PC-9 (cell line): Measurements from ENCODE around the gene ADAMTS10. TPM values are rescaled to one million over a fixed set of nuclear protein-coding genes. Genes with fewer than 3 reads are reported as not detected.
A peak's percentile ranks its signal among the peaks of the same experiment; 100 is the strongest.
"Not testable (repeated sequence)": the region's sequence is repeated elsewhere in the genome, so short reads cannot be mapped to it uniquely, and the experiment has no call there.

Source experiments
- BruUV-seq: library from RNA; stranded (reverse); fragments of 400-500 nt; replicated peaks from 2 replicates; lab custom pipeline; 2021; lab: Mats Ljungman, UMichigan
- CTCF ChIA-PET: fragments of 300-600 bp; sonication (Branson Sonifier 250); formaldehyde crosslinking; loops from one replicate; lab custom pipeline; 2022; ENCODE audit warnings: antibody characterized with exemption; lab: Charles Lee
- POLR2A ChIA-PET: fragments of 300-600 bp; sonication (Branson Sonifier 250); formaldehyde crosslinking; loops from one replicate; lab custom pipeline; 2022; ENCODE audit warnings: antibody characterized with exemption; ENCODE audit not compliant: unreplicated experiment; lab: Charles Lee
- DNase-seq, 2 experiments: peaks; one replicate each; pipeline versions ENCODE4 v3.0.0 to v3.0.0-alpha.2; 2015 to 2022; ENCODE audit warnings: mixed read lengths in 1 of 2
- H2AFZ ChIP-seq: fragments of 200-600 bp; sonication (generic); 2 replicates; pipeline ENCODE4 v1.8.1; 2017; ENCODE audit warnings: antibody characterized with exemption
- H3F3A ChIP-seq: fragments of 200-600 bp; sonication (generic); 2 replicates; pipeline ENCODE4 v1.8.1; 2017; ENCODE audit warnings: antibody characterized with exemption, mild to moderate bottlenecking, low read depth; ENCODE audit not compliant: insufficient read depth
- H3K27ac ChIP-seq: fragments of 200-600 bp; sonication (generic); 2 replicates; pipeline ENCODE4 v1.6.1; 2016; ENCODE audit warnings: mixed run types
- H3K27me3 ChIP-seq: fragments of 200-600 bp; sonication (generic); 2 replicates; pipeline ENCODE4 v1.6.1; 2016; ENCODE audit warnings: low read depth, mixed run types; ENCODE audit not compliant: insufficient read depth
- H3K36me3 ChIP-seq: fragments of 200-600 bp; sonication (generic); 2 replicates; pipeline ENCODE4 v1.6.1; 2016; ENCODE audit warnings: low read depth, mixed run types
- H3K4me1 ChIP-seq: fragments of 200-600 bp; sonication (generic); replicated peaks from 2 replicates; pipeline ENCODE4 v1.6.1; 2016; ENCODE audit warnings: mixed run types; ENCODE audit not compliant: insufficient read depth
- H3K4me2 ChIP-seq: fragments of 200-600 bp; sonication (generic); 2 replicates; pipeline ENCODE4 v1.6.1; 2017; ENCODE audit warnings: mixed run types
- H3K4me3 ChIP-seq: fragments of 200-600 bp; sonication (generic); 2 replicates; pipeline ENCODE4 v1.6.1; 2016; ENCODE audit warnings: mixed run types
- H3K79me2 ChIP-seq: fragments of 200-600 bp; sonication (generic); 2 replicates; pipeline ENCODE4 v1.6.1; 2017; ENCODE audit warnings: low read depth, mixed run types
- H3K9me2 ChIP-seq: fragments of 200-600 bp; sonication (generic); 2 replicates; pipeline ENCODE4 v1.8.1; 2017; ENCODE audit warnings: mild to moderate bottlenecking; ENCODE audit not compliant: insufficient read depth
- H3K9me3 ChIP-seq: fragments of 200-600 bp; sonication (generic); 2 replicates; pipeline ENCODE4 v1.8.1; 2016; ENCODE audit warnings: low read depth; ENCODE audit not compliant: insufficient read depth
- H4K20me1 ChIP-seq: fragments of 200-600 bp; sonication (generic); 2 replicates; pipeline ENCODE4 v1.8.1; 2017; ENCODE audit not compliant: insufficient read depth
- CTCF ChIP-seq: fragments of 200-600 bp; sonication (generic); conservative IDR thresholded peaks from 2 replicates; pipeline ENCODE4 v1.6.1; 2017; ENCODE audit warnings: mixed run types, antibody characterized with exemption, mild to moderate bottlenecking, moderate library complexity
- EZH2 ChIP-seq: fragments of 200-600 bp; sonication (generic); IDR thresholded peaks from 2 replicates; pipeline ENCODE4 v1.8.0; 2017; ENCODE audit warnings: antibody characterized with exemption, low read depth
- intact Hi-C: fragments of 100-400 bp; cut with micrococcal nuclease; formaldehyde crosslinking; loops from one replicate; pipeline ENCODE4 v1.10.0; 2022; ENCODE audit not compliant: unreplicated experiment
- total RNA-seq: library from RNA; stranded (reverse); gene quantifications from 2 replicates; pipeline ENCODE4 v1.2.3, GENCODE V29; 2021

Gene ADAMTS10
- total RNA-seq, 1 experiment from 2014 or later, result not detected

- CTCF ChIA-PET, result interaction anchor here (0.6 kb wide), 1 partner anchor 241 kb away, joined by 7 read pairs; no protein-coding TSS in a partner anchor
- H2AFZ ChIP-seq, result no peak within 1 kb of the TSS
- BruUV-seq, result no TSS peak
Measured at GRCh38 chr19:8577247-8577646, 33.3 kb downstream of the ADAMTS10 start, which contains the start of gene MYO1F. MYO1F (minus strand) TSS chr19:8577442; CDS start chr19:8577309, 133 bp downstream.

GRCh38 chr19:8576273-8576993 is 34.1 kb downstream of the ADAMTS10 start:
- Histone ChIP-seq H3K79me2 (no peaks in the 10 kb centered on the region), H3K9me2 (no peaks in the 10 kb centered on the region), H3K4me3 (no peak overlapping the region), H3K27ac (no peak overlapping the region), H3F3A (peaks cover 33% of the 10 kb centered on the region), H3K36me3 (no peaks in the 10 kb centered on the region), H3K27me3 (peaks cover 11% of the 10 kb centered on the region; the same call in 1 of the 2 replicates), H4K20me1 (no peaks in the 10 kb centered on the region), H3K9me3 (no peaks in the 10 kb centered on the region), H3K4me1 (peaks cover 12% of the 10 kb centered on the region), H2AFZ (no peak overlapping the region), H3K4me2 (no peak overlapping the region)
- TF ChIP-seq CTCF (no peak), EZH2 (no peak)
- DNase-seq, result peak in 1 of 2 experiments; percentile 33
- ChIA-PET POLR2A (no interaction called here), CTCF (interaction anchor here (0.7 kb wide), 1 partner anchor 52 kb away, joined by 4 read pairs; no protein-coding TSS in a partner anchor)
- intact Hi-C loops, result no loop called here
- no TSS peak for BruUV-seq

More at GRCh38 chr19:8577247-8577646, 33.3 kb downstream of the ADAMTS10 start, which contains the start of gene MYO1F:
- H3K27ac ChIP-seq, result no peak within 1 kb of the TSS
- H3K4me2 ChIP-seq, result no peak within 1 kb of the TSS
- H3K27me3 ChIP-seq, result peaks cover 11% of the 10 kb centered on the region; the same call in 1 of the 2 replicates
- H3F3A ChIP-seq, result peaks cover 34% of the 10 kb centered on the region
- H3K36me3 ChIP-seq, result no peaks in the 10 kb centered on the region
- H3K4me1 ChIP-seq, result peaks cover 18% of the 10 kb centered on the region
- no peaks in the 10 kb centered on the region for H3K9me3 ChIP-seq
- POLR2A ChIA-PET, result no interaction called here
- no peaks in the 10 kb centered on the region for H3K9me2 ChIP-seq
- no peak within 1 kb of the TSS for H3K4me3 ChIP-seq
- TF ChIP-seq CTCF, result no peak
- H4K20me1 ChIP-seq, result no peaks in the 10 kb centered on the region
- intact Hi-C loops, result no loop called here
- H3K79me2 ChIP-seq, result no peaks in the 10 kb centered on the region
- DNase-seq, result peak in 1 of 2 experiments; percentile 33

GRCh38 chr19:8575467-8575997 is 35.0 kb downstream of the ADAMTS10 start:
- H3F3A ChIP-seq, result peaks cover 42% of the 10 kb centered on the region
- CTCF ChIA-PET, result interaction anchor here (0.7 kb wide), 1 partner anchor 51 kb away, joined by 4 read pairs; no protein-coding TSS in a partner anchor
- peak; percentile 22 to 31 for DNase-seq
- no peaks in the 10 kb centered on the region for H3K9me2 ChIP-seq
- no peaks in the 10 kb centered on the region for H3K36me3 ChIP-seq
- 0 out of 2 replicates have a peak overlapping the region, but pooled peaks have one; percentile 5 for H3K4me2 ChIP-seq
- H3K27ac ChIP-seq, result no peak overlapping the region
- no TSS peak for BruUV-seq
- peaks cover 20% of the 10 kb centered on the region for H3K4me1 ChIP-seq
- POLR2A ChIA-PET, result no interaction called here
- H4K20me1 ChIP-seq, result no peaks in the 10 kb centered on the region
- no peaks in the 10 kb centered on the region for H3K79me2 ChIP-seq
- no peak overlapping the region for H3K4me3 ChIP-seq
- no peaks in the 10 kb centered on the region for H3K9me3 ChIP-seq
- intact Hi-C loops, result no loop called here
- no peak overlapping the region for H2AFZ ChIP-seq
- TF ChIP-seq CTCF (no peak), EZH2 (no peak)
- peaks cover 11% of the 10 kb centered on the region; the same call in 1 of the 2 replicates for H3K27me3 ChIP-seq

- H3F3A ChIP-seq, result peaks cover 45% of the 10 kb centered on the region
- H3K4me2 ChIP-seq, H2AFZ ChIP-seq, DNase-seq, H3K36me3 ChIP-seq, H4K20me1 ChIP-seq, H3K9me3 ChIP-seq, BruUV-seq, H3K27ac ChIP-seq, H3K79me2 ChIP-seq, intact Hi-C loops, H3K4me3 ChIP-seq, H3K9me2 ChIP-seq: not testable (repeated sequence)
- ChIA-PET POLR2A (interaction anchor here (0.6 kb wide), 1 partner anchor 48 kb away, joined by 5 read pairs; no protein-coding TSS in a partner anchor), CTCF (interaction anchor here (0.7 kb wide), 1 partner anchor 74 kb away, joined by 3 read pairs; no protein-coding TSS in a partner anchor)
- peaks cover 29% of the 10 kb centered on the region for H3K4me1 ChIP-seq
- H3K27me3 ChIP-seq, result peaks cover 11% of the 10 kb centered on the region; the same call in 1 of the 2 replicates
Measured at GRCh38 chr19:8574619-8574922, 35.9 kb downstream of the ADAMTS10 start.
